Measurements from ENCODE around the gene NEDD9. TPM values are rescaled to one million over a fixed set of nuclear protein-coding genes. Genes with fewer than 3 reads are reported as not detected.

NEDD9 gene
- total and polyA plus RNA-seq, 10 of the 15 experiments (the other 5 are each of a cell fraction or from before 2014, with no cell fraction given): 4.9 to 92.6 (median 14.6) TPM

DNA sequence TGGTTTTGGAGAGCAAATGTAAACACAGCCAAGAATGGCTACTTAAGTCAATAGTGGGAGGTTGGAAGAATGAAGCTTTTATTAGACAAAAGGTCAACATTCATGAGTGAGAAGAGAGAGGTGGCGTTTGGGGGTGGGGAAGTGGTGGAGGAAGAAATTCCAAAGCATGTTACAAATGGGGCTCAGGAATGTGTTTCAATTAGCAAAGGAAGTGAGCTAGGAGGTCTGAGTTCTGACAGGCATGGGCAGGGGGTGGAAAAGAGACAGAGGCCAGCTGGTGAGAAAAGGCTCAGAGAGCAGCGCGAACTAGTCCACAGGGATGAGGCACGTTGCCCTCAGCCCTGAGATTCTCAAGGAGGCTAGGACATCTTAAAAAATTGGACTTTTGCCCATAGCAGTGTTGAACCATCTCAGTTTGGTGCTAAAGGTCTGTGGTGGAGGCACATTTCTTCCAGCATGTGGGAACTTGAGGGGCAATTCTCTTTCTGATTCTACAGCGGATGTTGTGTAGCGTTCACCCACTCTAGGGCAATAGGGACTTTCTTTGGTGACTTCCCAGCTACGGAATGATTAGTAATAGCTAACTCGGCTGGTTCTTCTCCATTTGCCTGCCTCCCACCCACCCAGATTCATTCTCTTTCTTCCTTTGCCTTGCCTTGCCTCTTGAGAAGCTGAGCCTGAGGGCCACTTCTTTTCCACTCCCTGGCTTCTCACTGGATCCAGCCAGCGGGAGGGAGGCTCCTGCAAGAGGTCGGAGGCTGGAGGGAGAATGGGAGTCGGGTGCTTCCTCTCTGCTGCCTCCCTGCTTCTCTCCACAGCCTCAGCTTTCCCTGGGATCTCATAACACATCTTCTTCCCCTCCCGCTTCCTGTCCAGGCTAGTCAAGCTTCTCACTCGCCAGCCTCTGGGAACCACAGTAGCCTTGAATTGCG, 45.1 kb upstream of the NEDD9 start (continued):
- TF ChIP-seq, protein P1, sequence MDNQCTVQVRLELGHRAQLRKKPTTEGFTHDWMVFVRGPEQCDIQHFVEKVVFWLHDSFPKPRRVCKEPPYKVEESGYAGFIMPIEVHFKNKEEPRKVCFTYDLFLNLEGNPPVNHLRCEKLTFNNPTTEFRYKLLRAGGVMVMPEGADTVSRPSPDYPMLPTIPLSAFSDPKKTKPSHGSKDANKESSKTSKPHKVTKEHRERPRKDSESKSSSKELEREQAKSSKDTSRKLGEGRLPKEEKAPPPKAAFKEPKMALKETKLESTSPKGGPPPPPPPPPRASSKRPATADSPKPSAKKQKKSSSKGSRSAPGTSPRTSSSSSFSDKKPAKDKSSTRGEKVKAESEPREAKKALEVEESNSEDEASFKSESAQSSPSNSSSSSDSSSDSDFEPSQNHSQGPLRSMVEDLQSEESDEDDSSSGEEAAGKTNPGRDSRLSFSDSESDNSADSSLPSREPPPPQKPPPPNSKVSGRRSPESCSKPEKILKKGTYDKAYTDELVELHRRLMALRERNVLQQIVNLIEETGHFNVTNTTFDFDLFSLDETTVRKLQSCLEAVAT (IDR thresholded peaks at IDR 0.05): peak; percentile 83; the same call in 1 of the 2 replicates
- TF ChIP-seq ZNF207 (IDR thresholded peaks at IDR 0.05; ENCODE audit: borderline replicate concordance) (no peak), RUNX3 (IDR thresholded peaks at IDR 0.05; ENCODE audit: low read length) (peak; percentile 89), MEF2B (IDR thresholded peaks at IDR 0.05; ENCODE audit: partially characterized antibody, poor library complexity, severe bottlenecking) (peak; percentile 88), MTA3 (IDR thresholded peaks at IDR 0.05; ENCODE audit: borderline replicate concordance, low read length) (peak; percentile 92), NFIC (IDR thresholded peaks at IDR 0.05; ENCODE audit: low read depth, low read length) (peak; percentile 87), FOXM1 (IDR thresholded peaks at IDR 0.05; ENCODE audit: low read depth, low read length) (peak; percentile 89), POLR2AphosphoS5 (IDR thresholded peaks at IDR 0.05; ENCODE audit: low read length) (peak; percentile 89), RELA (IDR thresholded peaks at IDR 0.05; ENCODE audit: borderline replicate concordance, partially characterized antibody) (peak; percentile 93), POU2F2 (IDR thresholded peaks at IDR 0.05; ENCODE audit: borderline replicate concordance, low read depth, low read length) (peak; percentile 72; the same call in 1 of the 3 replicates), NR2F1 (conservative IDR thresholded peaks at IDR 0.05) (peak; percentile 48; the same call in 1 of the 2 replicates), DPF2 (IDR thresholded peaks at IDR 0.05) (peak; percentile 81), ESRRA (IDR thresholded peaks at IDR 0.05; ENCODE audit: low read length) (no peak), ATF7 (IDR thresholded peaks at IDR 0.05; ENCODE audit: low read depth) (peak; percentile 56; the same call in 1 of the 2 replicates), NR2C1 (IDR thresholded peaks at IDR 0.05) (no peak), SPI1 (IDR thresholded peaks at IDR 0.05; ENCODE audit: borderline replicate concordance, insufficient read depth, low read depth, low read length) (peak; percentile 41; the same call in 1 of the 2 replicates), HCFC1 (IDR thresholded peaks at IDR 0.05; ENCODE audit: low read length) (no peak), SREBF2 (IDR thresholded peaks at IDR 0.05; ENCODE audit: low read length) (no peak), CREM (IDR thresholded peaks at IDR 0.05; ENCODE audit: low read depth) (peak; percentile 78), YY1 (IDR thresholded peaks at IDR 0.05; ENCODE audit: low read depth, low read length) (0 out of 2 replicates have a peak, but pooled peaks have one; percentile 41), TARDBP (IDR thresholded peaks at IDR 0.05; ENCODE audit: borderline replicate concordance) (no peak), EED (IDR thresholded peaks at IDR 0.05; ENCODE audit: low read depth) (peak; percentile 94)
- TF ChIP-seq, protein P2, sequence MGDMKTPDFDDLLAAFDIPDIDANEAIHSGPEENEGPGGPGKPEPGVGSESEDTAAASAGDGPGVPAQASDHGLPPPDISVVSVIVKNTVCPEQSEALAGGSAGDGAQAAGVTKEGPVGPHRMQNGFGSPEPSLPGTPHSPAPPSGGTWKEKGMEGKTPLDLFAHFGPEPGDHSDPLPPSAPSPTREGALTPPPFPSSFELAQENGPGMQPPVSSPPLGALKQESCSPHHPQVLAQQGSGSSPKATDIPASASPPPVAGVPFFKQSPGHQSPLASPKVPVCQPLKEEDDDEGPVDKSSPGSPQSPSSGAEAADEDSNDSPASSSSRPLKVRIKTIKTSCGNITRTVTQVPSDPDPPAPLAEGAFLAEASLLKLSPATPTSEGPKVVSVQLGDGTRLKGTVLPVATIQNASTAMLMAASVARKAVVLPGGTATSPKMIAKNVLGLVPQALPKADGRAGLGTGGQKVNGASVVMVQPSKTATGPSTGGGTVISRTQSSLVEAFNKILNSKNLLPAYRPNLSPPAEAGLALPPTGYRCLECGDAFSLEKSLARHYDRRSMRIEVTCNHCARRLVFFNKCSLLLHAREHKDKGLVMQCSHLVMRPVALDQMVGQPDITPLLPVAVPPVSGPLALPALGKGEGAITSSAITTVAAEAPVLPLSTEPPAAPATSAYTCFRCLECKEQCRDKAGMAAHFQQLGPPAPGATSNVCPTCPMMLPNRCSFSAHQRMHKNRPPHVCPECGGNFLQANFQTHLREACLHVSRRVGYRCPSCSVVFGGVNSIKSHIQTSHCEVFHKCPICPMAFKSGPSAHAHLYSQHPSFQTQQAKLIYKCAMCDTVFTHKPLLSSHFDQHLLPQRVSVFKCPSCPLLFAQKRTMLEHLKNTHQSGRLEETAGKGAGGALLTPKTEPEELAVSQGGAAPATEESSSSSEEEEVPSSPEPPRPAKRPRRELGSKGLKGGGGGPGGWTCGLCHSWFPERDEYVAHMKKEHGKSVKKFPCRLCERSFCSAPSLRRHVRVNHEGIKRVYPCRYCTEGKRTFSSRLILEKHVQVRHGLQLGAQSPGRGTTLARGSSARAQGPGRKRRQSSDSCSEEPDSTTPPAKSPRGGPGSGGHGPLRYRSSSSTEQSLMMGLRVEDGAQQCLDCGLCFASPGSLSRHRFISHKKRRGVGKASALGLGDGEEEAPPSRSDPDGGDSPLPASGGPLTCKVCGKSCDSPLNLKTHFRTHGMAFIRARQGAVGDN (IDR thresholded peaks at IDR 0.05): peak; percentile 85; the same call in 1 of the 2 replicates
- TF ChIP-seq, protein P3, sequence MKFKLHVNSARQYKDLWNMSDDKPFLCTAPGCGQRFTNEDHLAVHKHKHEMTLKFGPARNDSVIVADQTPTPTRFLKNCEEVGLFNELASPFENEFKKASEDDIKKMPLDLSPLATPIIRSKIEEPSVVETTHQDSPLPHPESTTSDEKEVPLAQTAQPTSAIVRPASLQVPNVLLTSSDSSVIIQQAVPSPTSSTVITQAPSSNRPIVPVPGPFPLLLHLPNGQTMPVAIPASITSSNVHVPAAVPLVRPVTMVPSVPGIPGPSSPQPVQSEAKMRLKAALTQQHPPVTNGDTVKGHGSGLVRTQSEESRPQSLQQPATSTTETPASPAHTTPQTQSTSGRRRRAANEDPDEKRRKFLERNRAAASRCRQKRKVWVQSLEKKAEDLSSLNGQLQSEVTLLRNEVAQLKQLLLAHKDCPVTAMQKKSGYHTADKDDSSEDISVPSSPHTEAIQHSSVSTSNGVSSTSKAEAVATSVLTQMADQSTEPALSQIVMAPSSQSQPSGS (IDR thresholded peaks at IDR 0.05; ENCODE audit: low read length): peak; percentile 92
- TF ChIP-seq, protein P4, sequence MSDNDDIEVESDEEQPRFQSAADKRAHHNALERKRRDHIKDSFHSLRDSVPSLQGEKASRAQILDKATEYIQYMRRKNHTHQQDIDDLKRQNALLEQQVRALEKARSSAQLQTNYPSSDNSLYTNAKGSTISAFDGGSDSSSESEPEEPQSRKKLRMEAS (IDR thresholded peaks at IDR 0.05; ENCODE audit: low read depth, low read length): 0 out of 2 replicates have a peak, but pooled peaks have one; percentile 5

All from GM12878 (cell line).